Suppressor macrophage treated with lipopolysaccharide for 1 hour (primary cell): ENCODE measurements around the gene KIF6.
"Not testable (repeated sequence)": the region's sequence is repeated elsewhere in the genome, so short reads cannot be mapped to it uniquely, and the experiment has no call there.

Experiments
- DNase-seq, 3 donors: peaks; one replicate each; pipeline ENCODE4 v3.0.0-alpha.2; 2020 to 2022

The KIF6 gene

GRCh38 chr6:39493174-39493573 lies 232.0 kb downstream of the KIF6 start:
- DNase-seq, result no peak

- no peak for DNase-seq
Measured at GRCh38 chr6:39490108-39490507, 235.1 kb downstream of the KIF6 start.

DNA sequence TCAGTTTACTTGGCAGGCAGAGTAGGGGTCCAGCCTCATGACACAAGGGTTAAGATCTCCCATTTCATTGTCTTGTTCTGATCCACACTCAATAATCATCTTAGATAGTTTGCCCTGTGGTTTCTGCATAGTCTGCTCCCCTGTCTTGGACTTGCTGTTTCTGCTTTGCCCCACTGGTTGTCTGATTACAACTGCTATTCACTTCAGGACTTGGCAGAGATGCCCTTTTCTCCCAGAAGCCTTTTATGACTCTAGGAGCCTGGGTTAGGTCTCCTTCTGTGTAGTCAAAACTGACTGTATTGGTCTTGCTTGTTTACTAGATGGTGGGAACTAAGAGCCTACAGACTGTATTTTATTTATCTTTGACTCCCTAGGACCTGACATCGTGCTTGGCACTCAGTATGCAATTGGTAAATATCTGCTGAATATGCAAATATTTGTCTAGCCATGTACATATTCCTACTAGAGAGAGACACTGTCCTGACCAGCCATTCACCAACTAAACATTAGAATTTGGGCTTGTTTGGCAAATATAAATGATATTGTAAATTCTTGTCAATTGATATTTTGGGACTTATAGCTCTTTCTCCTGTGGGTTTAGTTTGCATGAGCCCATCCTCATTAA lies 236.8 kb downstream of the KIF6 start:
- no peak for DNase-seq

- no peak for DNase-seq
Measured at GRCh38 chr6:39484276-39484675, 240.9 kb downstream of the KIF6 start.

DNA sequence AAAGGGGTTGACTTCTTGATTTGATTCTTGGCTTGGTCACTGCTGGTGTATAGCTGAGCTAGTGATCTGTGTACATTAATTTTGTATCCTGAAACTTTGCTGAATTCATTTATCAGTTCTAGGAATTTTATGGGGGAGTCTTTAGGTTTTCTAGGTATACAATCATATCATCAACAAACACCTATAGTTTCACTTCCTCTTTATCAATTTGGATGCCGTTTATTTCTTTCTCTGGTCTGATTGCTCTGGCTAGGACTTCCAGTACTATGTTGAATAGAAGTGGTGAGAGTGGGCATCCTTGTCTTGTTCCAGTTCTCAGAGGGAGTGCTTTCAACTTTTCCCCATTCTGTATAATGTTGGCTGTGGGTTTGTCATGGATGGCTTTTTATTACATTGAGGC lies 245.4 kb downstream of the KIF6 start:
- DNase-seq, result not testable (repeated sequence)

DNA sequence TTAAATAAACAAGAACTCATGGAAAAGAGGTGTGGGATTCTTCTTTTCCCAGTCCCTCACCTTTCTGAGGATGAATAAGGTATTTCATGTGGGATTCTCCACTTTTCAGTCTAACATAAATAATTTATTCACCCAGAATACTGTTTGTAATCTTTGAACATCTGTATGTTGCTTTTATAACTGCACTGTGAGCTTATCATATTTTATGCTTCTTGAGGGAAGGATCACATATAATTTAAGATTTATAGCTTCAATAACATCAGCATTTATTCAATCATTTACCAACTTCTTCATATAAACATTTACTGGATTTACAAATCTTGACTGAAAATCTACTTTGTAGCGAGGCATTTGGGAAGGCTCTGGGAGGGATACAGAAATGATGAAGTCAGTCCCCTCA lies 248.5 kb downstream of the KIF6 start:
- no peak for DNase-seq

GRCh38 chr6:39476151-39476550 lies 249.1 kb downstream of the KIF6 start:
- no peak for DNase-seq

GRCh38 chr6:39471954-39472659 lies 253.1 kb downstream of the KIF6 start:
- no peak for DNase-seq

GRCh38 chr6:39470506-39470905 lies 254.7 kb downstream of the KIF6 start:
- DNase-seq, result no peak

GRCh38 chr6:39468385-39468784 lies 256.8 kb downstream of the KIF6 start:
- no peak for DNase-seq

DNA sequence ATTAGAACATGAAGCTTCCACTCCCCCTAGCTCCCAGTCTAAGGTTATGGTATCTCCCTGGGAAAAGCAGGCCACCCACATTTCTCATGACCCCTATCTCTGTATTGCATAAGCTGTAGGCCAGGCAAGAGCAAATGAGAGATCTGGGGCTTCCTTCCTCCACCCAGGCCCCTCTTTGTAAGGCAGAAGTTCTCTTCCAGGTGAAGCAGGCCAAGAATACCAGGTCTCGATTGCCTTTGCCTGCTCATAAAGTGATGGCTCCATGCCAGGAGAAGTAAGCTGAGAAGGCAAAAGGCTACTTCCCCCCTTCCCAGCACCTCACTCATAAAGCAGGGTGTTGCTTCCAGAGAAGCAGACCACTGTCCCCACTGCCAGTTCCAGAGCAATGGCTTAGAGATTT lies 258.6 kb downstream of the KIF6 start:
- DNase-seq, result no peak

GRCh38 chr6:39465539-39465938 lies 259.7 kb downstream of the KIF6 start:
- DNase-seq, result no peak

GRCh38 chr6:39464067-39464466 lies 261.1 kb downstream of the KIF6 start:
- no peak for DNase-seq

- DNase-seq, result peak in 2 of 3 donors; percentile 14 to 24
Measured at GRCh38 chr6:39453956-39454524, 271.2 kb downstream of the KIF6 start.

- DNase-seq, result no peak
Measured at GRCh38 chr6:39453241-39453640, 272.0 kb downstream of the KIF6 start.

- DNase-seq, result peak; percentile 13 to 35 (median 14)
Measured at GRCh38 chr6:39452306-39453145, 272.7 kb downstream of the KIF6 start.

GRCh38 chr6:39451831-39452230 lies 273.4 kb downstream of the KIF6 start:
- DNase-seq, result peak in 1 of 3 donors; percentile 3

GRCh38 chr6:39449022-39449421 lies 276.2 kb downstream of the KIF6 start:
- DNase-seq, result no peak

- no peak for DNase-seq
Measured at GRCh38 chr6:39446909-39447308, 278.3 kb downstream of the KIF6 start.

DNA sequence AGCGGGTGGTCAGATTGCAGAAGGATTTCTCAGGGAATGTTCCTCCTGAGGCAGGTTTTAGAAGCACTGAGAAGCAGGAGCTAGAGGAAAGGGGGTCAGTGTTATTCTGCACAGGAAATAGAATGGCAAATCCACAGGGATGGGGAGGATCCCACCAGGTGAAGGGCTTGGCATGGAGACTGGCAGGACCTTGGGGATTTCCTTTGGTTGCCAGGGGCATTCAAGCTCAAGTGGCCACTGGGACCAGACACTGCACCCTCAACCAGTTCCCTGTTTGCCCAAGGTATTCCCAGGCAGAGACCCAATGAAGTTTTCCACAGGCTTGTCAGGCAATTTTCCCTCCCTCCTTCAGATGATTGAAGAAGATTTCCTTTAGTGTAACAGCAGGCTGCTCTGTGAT lies 279.5 kb downstream of the KIF6 start:
- DNase-seq, result no peak

DNA sequence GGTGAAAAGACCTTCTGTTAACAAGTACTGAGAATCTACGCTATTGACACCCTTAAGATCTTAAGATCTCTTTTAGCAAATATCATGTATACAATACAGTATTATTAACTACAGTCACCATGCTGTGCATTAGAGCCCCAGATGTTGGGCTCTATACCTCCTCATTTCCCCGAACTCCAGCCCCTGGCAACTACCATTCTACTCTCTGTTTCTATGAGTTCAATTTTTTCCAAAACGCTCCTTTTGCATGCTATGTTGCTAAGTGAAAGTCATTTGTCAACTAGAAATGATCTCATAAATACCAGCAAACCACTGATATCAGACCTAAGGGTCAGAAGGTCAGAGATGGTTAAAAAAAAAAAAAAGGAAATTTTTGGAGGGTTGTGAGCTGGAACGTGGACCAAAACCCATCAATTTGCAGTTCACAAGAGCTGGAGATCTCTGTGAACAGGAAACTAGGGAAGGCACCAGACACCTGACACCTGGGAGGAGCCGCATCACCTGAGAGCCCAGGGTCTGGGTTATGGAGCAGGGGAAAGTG lies 280.7 kb downstream of the KIF6 start:
- no peak for DNase-seq

DNA sequence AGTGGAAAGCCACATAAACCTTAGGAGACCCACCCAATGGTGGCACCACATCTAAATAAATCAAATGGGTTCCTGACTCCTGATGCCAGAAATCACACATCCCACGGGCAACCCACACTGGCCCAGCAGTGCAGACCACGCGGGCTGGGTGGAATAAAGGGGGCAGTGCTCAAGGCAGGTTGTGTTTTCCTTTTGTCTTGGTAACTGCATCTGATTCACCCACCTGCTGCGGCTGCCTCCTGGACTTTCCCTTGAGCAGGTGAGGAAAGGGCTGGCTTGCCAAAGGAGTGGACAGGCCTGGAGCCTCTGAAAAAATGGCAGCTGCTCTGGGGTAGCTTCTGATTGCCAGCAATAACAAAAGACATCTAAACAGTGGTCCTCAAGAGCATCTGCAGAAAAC lies 283.2 kb downstream of the KIF6 start:
- no peak for DNase-seq

GRCh38 chr6:39441301-39441700 lies 283.9 kb downstream of the KIF6 start:
- no peak for DNase-seq
